K562 (cell line): ENCODE measurements around the gene FMO5. TPM values are rescaled to one million over a fixed set of nuclear protein-coding genes. Genes with fewer than 3 reads are reported as not detected.

Source experiments
- ARID2 ChIP-seq: fragments of 450-650 bp; IDR thresholded peaks from 2 replicates; pipeline ENCODE4 v1.6.1; 2017; ENCODE audit warnings: antibody characterized with exemption, mild to moderate bottlenecking
- ATF4 ChIP-seq: fragments of 450-650 bp; formaldehyde crosslinking; IDR thresholded peaks from 2 replicates; pipeline ENCODE4 v1.4.0; 2022; ENCODE audit warnings: mild to moderate bottlenecking, moderate library complexity
- ESRRA ChIP-seq: fragments of 450-650 bp; IDR thresholded peaks from 2 replicates; pipeline ENCODE4 v1.6.1; 2014; ENCODE audit warnings: low read depth, mild to moderate bottlenecking, moderate library complexity, borderline replicate concordance
- ETV5 ChIP-seq: sonication (generic); formaldehyde crosslinking; IDR thresholded peaks from 2 replicates; pipeline ENCODE4 v1.4.0; 2020; ENCODE audit warnings: low read depth, mild to moderate bottlenecking, missing genetic modification reagents
- GATAD2A ChIP-seq: fragments of 450-650 bp; IDR thresholded peaks from 2 replicates; pipeline ENCODE4 v1.6.1; 2017
- HNRNPK ChIP-seq: fragments of 200-400 bp; formaldehyde crosslinking; IDR thresholded peaks from one replicate; pipeline ENCODE4 v1.6.1; 2018; ENCODE audit warnings: mild to moderate bottlenecking, low read depth, low read length; ENCODE audit not compliant: poor library complexity, severe bottlenecking
- JUND ChIP-seq, 2 experiments: IDR thresholded peaks; 2 replicates in 1 of 2; 3 replicates in 1 of 2; pipeline ENCODE4 v1.6.1; 2011; ENCODE audit warnings: borderline replicate concordance in 2 of 2, low read depth in 2 of 2, low read length in 2 of 2, improper control_type of control experiment in 1 of 2, missing biosample characterization in 1 of 2, missing genetic modification characterization in 1 of 2, missing genetic modification reagents in 1 of 2
- KLF10 ChIP-seq: fragments of 250-450 bp; sonication (Bioruptor Pico); IDR thresholded peaks from 2 replicates; pipeline ENCODE4 v1.6.1; 2021; ENCODE audit warnings: matching md5 sums
- LCOR ChIP-seq: sonication (generic); formaldehyde crosslinking; IDR thresholded peaks from 2 replicates; pipeline ENCODE4 v1.8.0; 2022; ENCODE audit warnings: mild to moderate bottlenecking, missing genetic modification reagents
- NFIC ChIP-seq: fragments of 450-650 bp; IDR thresholded peaks from 2 replicates; pipeline ENCODE4 v1.6.1; 2017; ENCODE audit warnings: mild to moderate bottlenecking, inconsistent platforms
- RNF2 ChIP-seq: sonication (generic); IDR thresholded peaks from 2 replicates; pipeline ENCODE4 v1.6.1; 2016
- SRSF9 ChIP-seq: fragments of 200-400 bp; formaldehyde crosslinking; IDR thresholded peaks from 2 replicates; pipeline ENCODE4 v1.6.1; 2017; ENCODE audit warnings: low read depth, low read length, borderline replicate concordance
- STAT5A ChIP-seq: IDR thresholded peaks from 2 replicates; pipeline ENCODE4 v1.6.1; 2012; ENCODE audit warnings: low read length, inconsistent platforms, borderline replicate concordance
- XRCC4 ChIP-seq: IDR thresholded peaks from one replicate; pipeline ENCODE4 v1.6.1; 2011; ENCODE audit not compliant: insufficient read depth, insufficient read length; ENCODE audit errors: extremely low read depth
- ZBTB11 ChIP-seq, 3 experiments: fragments of 200-800 bp in 1 of 3; fragments of 250-450 bp in 1 of 3; fragments of 450-650 bp in 1 of 3; sonication (Bioruptor Pico) in 1 of 3; sonication (Bioruptor generic) in 1 of 3; formaldehyde crosslinking in 1 of 3; IDR thresholded peaks; 2 replicates each; pipeline versions ENCODE4 v1.6.1 to v1.8.0; 2016 to 2022; ENCODE audit warnings: mild to moderate bottlenecking in 2 of 3, missing genetic modification characterization in 2 of 3, missing compliant biosample characterization in 1 of 3, moderate library complexity in 1 of 3
- ZEB2 ChIP-seq: fragments of 450-650 bp; IDR thresholded peaks from 2 replicates; pipeline ENCODE4 v1.6.1; 2016
- ZNF121 ChIP-seq: sonication (generic); formaldehyde crosslinking; conservative IDR thresholded peaks from 2 replicates; pipeline ENCODE4 v1.8.0; 2022; ENCODE audit warnings: missing genetic modification reagents
- ZNF175 ChIP-seq: fragments of 200-800 bp; sonication (Bioruptor generic); IDR thresholded peaks from 2 replicates; pipeline ENCODE4 v1.6.1; 2016; ENCODE audit warnings: low read depth, mild to moderate bottlenecking, missing genetic modification characterization, missing compliant biosample characterization
- polyA plus RNA-seq, 8 experiments: library from polyadenylated mRNA; depleted of rRNA in 4 of 8; stranded (reverse) in 5 of 8; unstranded in 3 of 8; fragments of >200 nt; fragmentation: Nextera tagmentation in 2 of 8; fragmentation: Illumina TruSeq in 1 of 8; extraction: Ambion mirVana in 2 of 8; extraction: Trizol in 1 of 8; gene quantifications; 2 replicates each; pipeline versions ENCODE4 v1.2.1 to v1.2.3, GENCODE V29; 2011 to 2014; ENCODE audit warnings: inconsistent platforms in 1 of 8, missing spikeins in 1 of 8
- total RNA-seq, 7 experiments: library from RNA; depleted of rRNA in 6 of 7; stranded (reverse); fragments of >200 nt in 6 of 7; fragmentation: Illumina TruSeq in 2 of 7; extraction: Trizol in 2 of 7; gene quantifications; 2 replicates each; pipeline versions ENCODE4 v1.2.1 to v1.2.3, GENCODE V29; 2011 to 2021; ENCODE audit warnings: low replicate concordance in 1 of 7
- TF ChIP-seq, protein P1 (sequence below): fragments of 450-650 bp; formaldehyde crosslinking; IDR thresholded peaks from 2 replicates; pipeline ENCODE4 v1.4.0; 2022; ENCODE audit warnings: missing genetic modification characterization

Gene FMO5
- total and polyA plus RNA-seq, 9 of the 15 experiments (the other 6 are each of a cell fraction or from before 2014, with no cell fraction given) = 0.11 to 0.69 (median 0.19) TPM; not detected in 1

GRCh38 chr1:147172168-147173016, 52.7 kb downstream of the FMO5 start, which contains the start of gene PRKAB2 (continued):
- TF ChIP-seq, protein P1, sequence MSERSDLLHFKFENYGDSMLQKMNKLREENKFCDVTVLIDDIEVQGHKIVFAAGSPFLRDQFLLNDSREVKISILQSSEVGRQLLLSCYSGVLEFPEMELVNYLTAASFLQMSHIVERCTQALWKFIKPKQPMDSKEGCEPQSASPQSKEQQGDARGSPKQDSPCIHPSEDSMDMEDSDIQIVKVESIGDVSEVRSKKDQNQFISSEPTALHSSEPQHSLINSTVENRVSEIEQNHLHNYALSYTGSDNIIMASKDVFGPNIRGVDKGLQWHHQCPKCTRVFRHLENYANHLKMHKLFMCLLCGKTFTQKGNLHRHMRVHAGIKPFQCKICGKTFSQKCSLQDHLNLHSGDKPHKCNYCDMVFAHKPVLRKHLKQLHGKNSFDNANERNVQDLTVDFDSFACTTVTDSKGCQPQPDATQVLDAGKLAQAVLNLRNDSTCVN (CRISPR knock-in tag) = no peak
- no peak for TF ChIP-seq KLF10
- peak; percentile 86 for TF ChIP-seq ESRRA
- TF ChIP-seq ARID2 = no peak
- no peak for TF ChIP-seq ATF4 (CRISPR knock-in tag)
- TF ChIP-seq ETV5 (CRISPR knock-in tag) = peak; percentile 73; the same call in 1 of the 2 replicates
- no peak for TF ChIP-seq STAT5A
- TF ChIP-seq NFIC = peak; percentile 27; the same call in 1 of the 2 replicates
- TF ChIP-seq JUND (IDR thresholded peaks at IDR 0.05; ENCODE audit: borderline replicate concordance, low read depth, low read length) = peak; percentile 37; the same call in 1 of the 2 replicates
- TF ChIP-seq JUND (tag; IDR thresholded peaks at IDR 0.05; ENCODE audit: borderline replicate concordance, low read depth, low read length) = no peak
- TF ChIP-seq HNRNPK = no peak
- no peak for TF ChIP-seq SRSF9
- no peak for TF ChIP-seq XRCC4
- TF ChIP-seq LCOR (CRISPR knock-in tag) = no peak
- no peak; the same call in 1 of the 2 replicates for TF ChIP-seq GATAD2A
- peak; percentile 40 for TF ChIP-seq RNF2
- peak in 1 of 3 experiments; percentile 75; a peak in 2 of 6 replicates for TF ChIP-seq ZBTB11 (CRISPR knock-in tag; IDR thresholded peaks at IDR 0.05)
- TF ChIP-seq ZNF121 (CRISPR knock-in tag) = no peak
- TF ChIP-seq ZEB2 = peak; percentile 62
- TF ChIP-seq ZNF175 (CRISPR knock-in tag) = no peak
